GM21381 (cell line): ENCODE data around the gene PAM16.

ENCODE experiments used
- ATAC-seq: cut with Tn5 transposase; IDR thresholded peaks from one replicate; pipeline ENCODE4 v1.9.1; 2021; ENCODE audit warnings: mild to moderate bottlenecking, moderate library complexity; ENCODE audit not compliant: unreplicated experiment

Gene PAM16

GRCh38 chr16:4371357-4372000, 20.4 kb upstream of the PAM16 start, which contains the start of gene VASN:
VASN (plus strand) TSS chr16:4371848; CDS start chr16:4380878, 9,030 bp downstream.
- ATAC-seq = no peak

GRCh38 chr16:4370570-4371356, 19.6 kb upstream of the PAM16 start:
- ATAC-seq = no peak

GRCh38 chr16:4370151-4370550, 19.0 kb upstream of the PAM16 start:
- no peak for ATAC-seq

- no peak for ATAC-seq
These were observed 18.0 kb upstream of the PAM16 start for GRCh38 chr16:4369007-4369733.

GRCh38 chr16:4367393-4367856, 16.3 kb upstream of the PAM16 start:
- no peak for ATAC-seq

- ATAC-seq = no peak
These were observed 14.9 kb upstream of the PAM16 start for GRCh38 chr16:4366016-4366415.

- ATAC-seq = no peak
These were observed 14.5 kb upstream of the PAM16 start for GRCh38 chr16:4365615-4366014.

GRCh38 chr16:4365014-4365406, 13.9 kb upstream of the PAM16 start:
- ATAC-seq = no peak

GRCh38 chr16:4364196-4365013, 13.3 kb upstream of the PAM16 start:
- no peak for ATAC-seq

- no peak for ATAC-seq
These were observed 11.5 kb upstream of the PAM16 start for GRCh38 chr16:4362476-4363135.

- no peak for ATAC-seq
These were observed 10.8 kb upstream of the PAM16 start for GRCh38 chr16:4361944-4362311.

GRCh38 chr16:4361033-4361943, 10.2 kb upstream of the PAM16 start:
- no peak for ATAC-seq

- no peak for ATAC-seq
These were observed 9.5 kb upstream of the PAM16 start for GRCh38 chr16:4360538-4361021.

GRCh38 chr16:4359914-4360313, 8.8 kb upstream of the PAM16 start:
- ATAC-seq = no peak

GRCh38 chr16:4358831-4359561, 7.9 kb upstream of the PAM16 start:
- no peak for ATAC-seq

GRCh38 chr16:4358236-4358635, 7.1 kb upstream of the PAM16 start:
- ATAC-seq = no peak

- ATAC-seq = no peak
These were observed 5.7 kb upstream of the PAM16 start for GRCh38 chr16:4356820-4357219.
